Activated naive CD4-positive, alpha-beta T cell (primary cell): ENCODE results near the gene SPEN.
"Not testable (repeated sequence)": the region's sequence is repeated elsewhere in the genome, so short reads cannot be mapped to it uniquely, and the experiment has no call there.

Experiments
- DNase-seq, 4 experiments: peaks; one replicate each; lab custom pipeline; 2025; lab: John Stamatoyannopoulos, UW

The SPEN gene

GRCh38 chr1:15847100-15847892 is at the start of gene SPEN:
Gene SPEN, plus strand, starts transcription at chr1:15847707. Its CDS starts 361 bp downstream, at chr1:15848068.
- DNase-seq, result peak; percentile 90 to 99 (median 94)

GRCh38 chr1:15799004-15799867 is 48.3 kb upstream of the SPEN start:
- no peak for DNase-seq

GRCh38 chr1:15799928-15800835 is 47.3 kb upstream of the SPEN start:
- no peak for DNase-seq

- no peak for DNase-seq
These were observed 45.1 kb upstream of the SPEN start for GRCh38 chr1:15802234-15802965.

- DNase-seq, result no peak
These were observed 44.1 kb upstream of the SPEN start for GRCh38 chr1:15803380-15803779.

GRCh38 chr1:15804060-15804459 is 43.4 kb upstream of the SPEN start:
- DNase-seq, result no peak

GRCh38 chr1:15807121-15807520 is 40.4 kb upstream of the SPEN start:
- no peak for DNase-seq

GRCh38 chr1:15807549-15807948 is 40.0 kb upstream of the SPEN start, which contains the start of gene UQCRHL:
Gene UQCRHL, minus strand, starts transcription at chr1:15807649. Its CDS starts 0 bp downstream, at chr1:15807649.
- not testable (repeated sequence) for DNase-seq

- DNase-seq, result no peak
These were observed 38.6 kb upstream of the SPEN start for GRCh38 chr1:15808955-15809354.

GRCh38 chr1:15810073-15810472 is 37.4 kb upstream of the SPEN start:
- DNase-seq, result no peak

GRCh38 chr1:15816674-15817073 is 30.8 kb upstream of the SPEN start:
- DNase-seq, result no peak

- DNase-seq, result no peak
These were observed 27.0 kb upstream of the SPEN start for GRCh38 chr1:15820478-15820877.

GRCh38 chr1:15825800-15826199 is 21.7 kb upstream of the SPEN start:
- no peak for DNase-seq

GRCh38 chr1:15826810-15827507 is 20.5 kb upstream of the SPEN start:
- no peak for DNase-seq

- not testable (repeated sequence) for DNase-seq
These were observed 19.9 kb upstream of the SPEN start for GRCh38 chr1:15827567-15827966.

- DNase-seq, result not testable (repeated sequence)
These were observed 18.6 kb upstream of the SPEN start for GRCh38 chr1:15828931-15829330.

GRCh38 chr1:15830258-15830657 is 17.2 kb upstream of the SPEN start:
- DNase-seq, result no peak

- peak in 1 of 4 experiments; percentile 32 for DNase-seq
These were observed 14.3 kb upstream of the SPEN start for GRCh38 chr1:15833069-15833679.

GRCh38 chr1:15833842-15834405 is 13.6 kb upstream of the SPEN start:
- no peak for DNase-seq
